GM12872 (cell line): ENCODE results near the gene PLEKHA7.

ENCODE experiments used
- CTCF ChIP-seq: IDR thresholded peaks from 3 replicates; pipeline ENCODE4 v1.5.1; 2011; ENCODE audit warnings: low read depth, mild to moderate bottlenecking, low read length, moderate library complexity; ENCODE audit not compliant: insufficient read depth

Gene PLEKHA7

GRCh38 chr11:16969010-16969999, 44.9 kb downstream of the PLEKHA7 start:
- no peak for TF ChIP-seq CTCF

- no peak for TF ChIP-seq CTCF
Measured at GRCh38 chr11:16968196-16968595, 46.0 kb downstream of the PLEKHA7 start.

- no peak for TF ChIP-seq CTCF
Measured at GRCh38 chr11:16966930-16967671, 47.1 kb downstream of the PLEKHA7 start.

GRCh38 chr11:16964501-16964900, 49.7 kb downstream of the PLEKHA7 start:
- TF ChIP-seq CTCF = no peak

GRCh38 chr11:16963316-16963876, 50.8 kb downstream of the PLEKHA7 start:
- TF ChIP-seq CTCF = no peak

GRCh38 chr11:16962146-16962545, 52.1 kb downstream of the PLEKHA7 start:
- TF ChIP-seq CTCF = no peak

GRCh38 chr11:16960250-16960649, 54.0 kb downstream of the PLEKHA7 start:
- TF ChIP-seq CTCF = no peak
